Stimulated activated CD8-positive, alpha-beta memory T cell treated with anti-CD3 and anti-CD28 coated beads, Interleukin-15, amount 100 ng/mL, for 4 hours (primary cell): ENCODE measurements around the gene APH1A.
"Not testable (repeated sequence)": the region's sequence is repeated elsewhere in the genome, so short reads cannot be mapped to it uniquely, and the experiment has no call there.

Source experiments
- DNase-seq, 2 donors: peaks; one replicate each; pipeline ENCODE4 v3.0.0-alpha.2; 2020; ENCODE audit warnings: low read depth in 2 of 2

The APH1A gene

DNA sequence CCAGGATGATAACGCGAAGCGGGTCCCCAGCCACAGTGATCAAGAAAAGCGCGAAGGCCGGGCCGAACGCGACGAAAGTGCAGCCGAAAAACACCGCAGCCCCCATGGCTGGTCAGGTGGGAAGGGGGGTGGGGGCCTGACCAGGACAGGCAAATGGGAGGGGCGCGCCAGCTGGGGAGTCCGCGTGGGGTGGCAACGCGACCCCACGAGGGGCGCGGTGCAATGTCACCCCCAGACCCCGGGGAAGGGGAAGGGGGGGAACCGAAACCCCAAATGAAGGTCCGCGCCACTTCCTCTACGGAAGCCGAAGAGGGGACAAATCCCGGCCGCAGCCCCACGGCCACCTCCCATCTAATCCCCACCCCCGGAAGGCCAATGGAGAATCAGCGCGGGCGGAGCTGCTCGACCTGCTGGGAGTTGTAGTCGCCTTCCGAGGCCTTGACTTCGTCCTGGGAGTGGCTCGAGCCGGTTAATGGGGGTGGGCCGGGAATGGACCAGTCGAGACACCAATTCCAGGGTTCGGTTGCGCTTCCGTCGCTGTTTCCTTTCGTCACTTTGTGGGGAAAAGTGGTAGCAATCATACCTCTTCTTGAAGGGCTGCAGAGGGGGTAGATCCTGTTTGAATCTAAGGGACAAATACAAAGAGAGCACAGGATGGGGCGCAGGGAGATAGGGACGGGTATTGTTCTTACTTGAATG lies at the start of gene APH1A:
Gene APH1A, minus strand, starts transcription at position 312 of the 699 bp plus-strand sequence. Its CDS starts 206 bp downstream, at position 106.
- DNase-seq: peak; percentile 81 to 91

DNA sequence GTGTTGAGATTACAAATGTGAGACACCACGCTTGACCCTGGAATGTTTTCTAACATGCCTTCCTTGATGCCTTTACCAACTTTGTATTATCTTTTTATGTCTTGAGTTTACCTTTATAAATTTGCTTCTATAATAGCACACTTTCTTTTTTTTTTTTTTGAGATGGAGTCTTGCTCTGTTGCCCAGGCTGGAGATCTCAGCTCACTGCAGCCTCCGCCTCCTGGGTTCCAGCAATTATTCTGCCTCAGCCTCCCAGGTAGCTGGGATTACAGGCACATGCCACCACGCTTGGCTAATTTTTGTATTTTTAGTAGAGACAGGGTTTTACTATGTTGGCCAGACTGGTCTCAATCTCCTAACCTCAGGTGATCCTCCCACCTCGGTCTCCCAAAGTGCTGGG lies 45.9 kb upstream of the APH1A start:
- DNase-seq: not testable (repeated sequence)

DNA sequence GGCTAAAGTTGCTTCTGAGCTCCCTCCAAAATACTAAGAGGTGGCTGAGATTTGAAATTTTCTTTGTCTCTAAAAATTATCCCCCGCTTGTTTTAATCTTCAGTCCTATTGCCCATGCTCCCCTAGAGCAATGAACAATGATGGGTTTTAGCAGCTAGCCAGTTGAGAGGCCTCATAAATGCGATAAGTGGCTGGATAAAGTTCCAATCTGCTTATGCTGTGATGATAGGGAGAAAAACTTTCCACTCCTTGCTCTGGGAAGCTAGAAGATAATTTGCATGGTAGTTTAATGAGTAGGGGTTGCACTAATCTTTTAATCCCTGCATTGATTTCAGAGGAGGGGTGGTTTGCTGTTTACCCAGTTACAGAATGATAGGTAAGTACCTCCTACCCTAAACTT lies 42.9 kb upstream of the APH1A start:
- DNase-seq: no peak

DNA sequence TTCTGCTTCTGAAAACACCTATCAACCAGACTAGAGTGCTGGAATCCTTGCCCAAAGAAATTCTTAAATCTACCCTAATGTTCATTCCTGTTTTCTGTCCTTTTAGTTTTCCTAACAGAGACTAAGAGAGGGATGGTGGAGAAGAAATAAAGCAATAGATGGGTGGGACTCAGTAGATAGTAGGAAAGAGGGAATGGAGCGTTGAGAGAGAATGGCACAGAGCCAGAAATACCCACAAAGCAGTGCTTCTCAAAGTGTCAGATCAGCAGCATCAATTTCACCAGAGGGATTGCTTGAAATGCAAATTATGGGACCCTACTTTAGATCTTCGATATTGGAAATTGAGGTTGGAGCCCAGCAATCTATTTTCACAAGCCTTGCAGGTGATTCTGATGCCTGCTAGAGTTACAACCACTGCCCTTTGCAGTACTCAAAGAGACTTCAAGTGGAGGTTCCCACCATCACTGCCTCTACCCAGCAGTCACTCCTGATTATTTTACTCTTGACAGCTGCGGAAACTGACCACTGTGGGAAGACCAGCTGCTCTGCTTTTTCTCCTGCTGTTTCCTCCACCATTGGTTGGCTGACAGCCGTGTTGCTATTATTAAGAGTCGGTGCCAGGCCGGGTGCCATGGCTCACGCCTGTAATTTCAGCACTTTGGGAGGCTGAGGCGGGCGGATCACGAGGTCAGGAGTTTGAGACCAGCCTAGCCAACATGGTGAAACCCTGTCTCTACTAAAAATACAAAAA lies 41.1 kb upstream of the APH1A start:
- no peak for DNase-seq

DNA sequence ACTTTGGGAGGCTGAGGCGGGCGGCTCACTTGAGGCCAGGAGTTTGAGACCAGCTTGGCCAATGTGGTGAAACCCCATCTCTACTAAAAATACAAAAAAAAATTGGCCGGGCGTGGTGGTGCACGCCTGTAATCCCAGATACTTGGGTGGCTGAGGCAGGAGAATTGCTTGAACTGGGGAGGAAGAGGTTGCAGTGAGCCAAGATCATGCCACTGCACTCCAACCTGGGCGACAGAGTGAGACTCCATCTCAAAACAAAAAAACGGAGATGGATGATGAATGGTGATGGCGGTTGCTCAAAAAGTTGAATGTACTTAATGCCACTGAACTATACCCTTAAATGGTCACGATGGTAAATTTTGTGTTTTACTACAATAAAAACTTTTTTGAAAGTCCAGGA lies 39.8 kb upstream of the APH1A start:
- DNase-seq: not testable (repeated sequence)

DNA sequence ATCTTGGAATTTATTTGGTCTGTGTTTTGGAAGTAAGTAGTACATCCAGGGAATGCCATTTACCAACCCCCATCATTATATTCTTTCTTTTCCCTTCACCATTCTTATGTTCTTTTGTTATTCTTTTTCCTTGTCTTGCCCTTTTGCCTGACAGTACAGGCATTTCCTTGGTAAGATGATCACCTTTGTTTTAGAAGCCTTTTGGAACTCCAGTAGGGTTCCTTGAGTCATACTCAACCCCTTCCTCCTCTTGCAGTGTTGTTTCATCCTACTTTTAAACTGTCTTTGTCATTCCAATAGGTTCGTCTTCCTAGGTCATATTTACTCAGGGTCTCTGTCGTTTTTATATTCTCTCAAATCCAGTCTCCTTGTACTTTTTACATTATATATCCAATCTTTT lies 34.1 kb upstream of the APH1A start:
- no peak for DNase-seq

DNA sequence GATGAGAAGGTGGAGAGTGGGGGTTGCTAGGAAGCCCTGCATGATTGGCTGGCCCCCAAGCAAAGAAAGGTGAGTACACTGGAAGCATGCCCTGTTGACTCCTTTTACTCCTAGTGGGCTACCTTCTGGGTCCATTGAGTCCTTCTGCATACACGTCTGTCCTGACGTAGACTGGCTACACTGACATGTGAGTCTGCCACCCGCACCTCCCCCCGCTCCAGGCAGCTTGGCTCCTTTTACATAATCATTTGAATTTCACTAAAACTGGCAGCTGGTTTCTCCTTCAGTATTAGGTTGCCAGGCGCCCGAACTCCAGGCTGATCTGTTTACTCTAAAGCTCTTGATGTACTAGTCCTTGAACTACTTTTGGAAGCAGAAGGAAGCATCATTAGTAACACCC lies 33.5 kb upstream of the APH1A start:
- no peak for DNase-seq

DNA sequence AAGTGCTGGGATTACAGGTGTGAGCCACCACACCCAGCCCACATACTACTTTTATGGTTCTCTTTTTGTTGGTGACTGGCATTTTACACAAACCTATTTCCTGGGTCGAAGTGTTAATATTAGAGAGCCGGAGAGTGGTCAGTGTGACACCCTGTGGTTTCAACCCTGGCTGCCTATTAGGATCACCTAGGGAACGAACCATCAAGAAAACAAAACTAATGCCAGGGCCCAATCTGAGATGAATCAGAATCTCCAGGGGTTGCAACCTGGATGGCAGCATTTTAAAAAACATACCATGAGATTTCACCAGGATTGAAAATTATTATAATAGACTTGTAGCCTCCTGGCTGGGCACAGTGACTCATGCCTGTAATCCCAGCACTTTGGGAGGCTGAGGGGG lies 30.9 kb upstream of the APH1A start:
- no peak for DNase-seq

DNA sequence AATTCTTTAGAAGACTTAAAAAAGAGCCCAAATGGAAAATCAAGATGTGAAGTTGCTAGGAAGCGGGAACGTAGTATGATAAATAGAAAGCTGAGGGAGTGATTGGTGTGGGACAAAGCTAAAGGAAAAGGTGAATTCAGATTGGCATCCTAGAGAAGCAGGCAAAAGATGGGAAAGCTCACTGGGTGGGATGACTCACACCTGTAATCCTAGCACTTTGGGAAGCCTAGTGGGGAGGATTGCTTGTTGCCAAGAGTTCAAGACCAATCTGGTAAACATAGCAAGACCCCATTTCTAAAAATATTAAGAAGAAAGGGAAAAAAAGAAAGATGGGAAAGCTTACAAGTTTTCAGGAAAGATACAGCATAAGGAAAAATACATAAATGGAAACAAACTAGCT lies 26.7 kb upstream of the APH1A start:
- no peak for DNase-seq

DNA sequence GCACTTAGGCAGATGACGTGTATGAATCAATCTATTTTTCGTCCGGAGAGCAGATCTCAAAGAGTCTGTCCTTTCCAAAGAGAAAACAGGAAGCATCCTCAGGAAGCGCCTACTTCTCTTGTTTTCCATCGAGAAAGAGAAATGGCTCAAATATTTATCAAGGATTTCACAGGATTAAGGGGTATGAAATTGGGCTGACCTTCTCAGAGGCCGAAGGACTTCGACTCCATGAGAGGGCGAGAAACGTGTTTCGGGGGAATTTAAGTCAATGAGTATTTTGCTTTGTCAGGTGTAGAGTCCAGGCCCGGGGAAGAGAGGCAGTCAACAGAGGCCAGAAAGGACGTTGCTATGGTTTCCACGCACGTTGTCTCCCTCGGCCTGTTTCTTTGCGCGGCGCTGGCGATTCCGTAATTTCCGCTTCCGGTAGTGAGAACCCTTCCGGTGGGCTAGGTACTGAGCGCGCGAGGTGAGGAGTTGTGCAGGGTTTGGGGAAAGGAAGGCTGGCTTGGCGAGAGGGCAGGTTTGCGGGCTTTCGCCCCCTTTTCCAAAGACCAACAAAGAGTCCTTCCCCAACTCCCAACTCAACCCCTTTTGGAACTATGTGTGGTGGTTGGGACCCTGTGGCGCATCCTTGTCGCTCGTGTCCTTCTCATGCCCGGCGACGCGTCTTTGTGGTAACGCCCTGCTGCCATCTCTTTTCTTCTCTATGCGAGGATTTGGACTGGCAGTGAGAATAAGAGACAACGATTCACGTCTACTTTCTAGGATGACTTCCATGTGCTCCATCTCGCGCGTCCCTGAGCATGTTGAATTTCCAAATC lies 24.8 kb upstream of the APH1A start, which contains the start of gene MRPS21:
Gene MRPS21, plus strand, starts transcription at position 429 of the 821 bp plus-strand sequence. CDS start 506 bp downstream, outside the sequence.
- DNase-seq: peak; percentile 70 to 77

DNA sequence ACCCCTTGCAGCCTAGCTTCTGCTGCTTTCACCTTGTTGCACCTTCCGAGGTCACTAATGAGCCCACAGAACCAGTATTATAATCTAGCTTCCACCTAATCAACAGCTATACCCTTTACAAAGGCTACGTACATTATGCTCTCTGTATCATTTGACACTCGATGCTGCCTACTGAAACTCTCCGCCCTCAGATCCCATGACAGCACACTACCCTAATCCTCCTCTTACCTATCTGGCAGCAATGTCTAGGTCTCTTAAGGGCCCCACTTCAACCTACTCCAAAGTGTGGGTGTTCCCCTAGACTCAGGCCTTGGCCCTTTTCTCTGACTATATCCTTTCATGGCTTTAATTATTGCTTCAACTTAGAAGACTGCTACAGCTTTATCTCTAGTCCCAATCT lies 20.0 kb upstream of the APH1A start:
- no peak for DNase-seq

DNA sequence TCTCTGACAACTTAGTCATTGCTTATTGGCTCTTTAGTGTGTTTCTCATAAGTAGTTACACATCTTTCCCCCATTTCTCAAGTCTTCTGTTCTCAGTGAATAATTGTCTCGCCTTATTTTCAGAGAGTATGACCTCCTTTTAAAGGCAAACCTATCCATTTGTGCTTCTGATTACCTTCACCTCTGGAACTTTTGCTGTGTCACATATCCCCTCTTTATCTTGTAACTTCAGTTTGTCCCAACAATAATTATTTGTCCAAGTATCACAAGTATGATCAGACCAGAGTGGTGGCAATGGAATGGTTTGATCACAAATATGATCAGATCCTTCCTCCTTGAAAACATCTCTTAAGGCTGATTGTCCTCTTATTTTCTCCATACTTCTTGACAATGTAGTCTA lies 19.6 kb upstream of the APH1A start:
- no peak for DNase-seq

DNA sequence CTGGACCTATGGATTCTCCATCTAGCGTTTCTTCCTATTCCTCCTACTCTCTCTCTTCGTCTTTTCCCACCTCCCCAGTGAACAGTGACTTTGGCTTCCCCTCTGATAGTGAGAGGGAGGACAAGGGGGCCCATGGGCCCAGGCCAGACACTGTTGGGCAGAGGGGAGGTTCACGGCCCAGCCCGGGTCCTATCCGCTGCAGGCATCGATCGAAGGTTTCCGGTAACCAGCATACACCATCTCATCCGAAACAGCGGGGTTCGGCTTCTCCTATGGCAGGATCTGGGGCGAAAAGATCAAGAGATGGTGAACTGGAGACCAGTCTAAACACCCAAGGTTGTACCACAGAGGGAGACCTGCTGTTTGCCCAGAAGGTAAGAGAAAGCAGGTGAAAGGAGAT lies 14.4 kb upstream of the APH1A start:
- no peak for DNase-seq

DNA sequence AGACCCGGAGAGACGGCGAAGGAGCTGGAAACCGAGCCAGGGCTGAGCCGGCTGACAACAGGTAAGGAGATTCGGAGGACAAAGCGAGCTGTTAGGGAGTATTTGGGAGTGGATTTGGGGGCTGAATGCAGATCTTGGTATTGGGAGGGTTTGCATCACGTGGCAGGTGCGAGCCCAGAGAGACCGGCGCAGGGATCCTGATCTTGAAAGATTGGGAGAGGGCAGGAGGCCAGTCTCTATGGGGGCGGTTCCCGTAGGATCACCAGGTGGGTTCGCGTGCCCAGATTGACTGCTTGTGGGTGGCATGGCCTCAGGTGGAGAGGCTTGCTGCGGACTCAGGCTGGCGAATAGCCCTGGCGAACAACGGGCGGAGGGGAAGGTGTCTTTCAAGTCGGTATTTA lies 13.7 kb upstream of the APH1A start:
- no peak for DNase-seq

DNA sequence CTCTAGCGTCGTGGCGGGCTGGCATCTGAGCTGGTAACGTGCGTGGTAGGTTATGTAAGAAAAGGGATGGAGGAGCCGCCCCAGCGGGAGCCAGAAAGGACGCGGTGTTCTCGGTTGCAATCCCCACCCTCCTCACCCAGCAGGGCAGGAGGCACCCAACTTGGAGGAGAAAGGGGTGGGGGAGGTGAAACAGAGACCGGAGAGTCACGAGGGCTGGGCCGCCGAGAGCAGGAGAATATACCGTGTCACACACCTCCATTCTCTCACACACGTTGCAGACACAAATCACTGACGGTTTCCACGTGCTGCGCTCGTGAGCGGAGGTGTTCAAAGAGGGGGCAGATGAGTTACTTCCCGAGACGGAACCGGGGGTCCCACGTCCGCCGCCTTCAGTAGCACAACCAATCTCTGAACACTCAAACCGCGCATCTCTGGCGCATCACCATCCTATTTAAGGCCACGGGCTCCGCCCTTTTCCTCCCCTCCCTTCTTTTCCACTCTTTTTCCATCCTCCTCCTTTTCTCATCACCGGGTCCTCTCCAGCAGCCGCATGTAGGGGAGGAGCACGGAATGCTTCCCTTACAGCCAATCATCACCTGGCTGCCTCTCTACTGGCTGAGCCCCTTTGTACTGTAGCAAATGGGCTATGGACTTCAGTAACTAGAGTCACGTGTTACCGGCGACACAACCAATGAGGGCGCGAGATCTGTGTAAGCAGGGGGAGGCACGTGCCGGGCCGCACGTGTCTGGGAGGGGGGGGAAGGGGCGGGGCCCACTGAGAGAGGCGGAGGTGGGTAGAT lies 13.1 kb upstream of the APH1A start, which contains the start of gene CIART:
Gene CIART, plus strand, starts transcription at position 797 of the 800 bp plus-strand sequence. CDS start 714 bp downstream, outside the sequence.
- DNase-seq: peak; percentile 59 to 82

DNA sequence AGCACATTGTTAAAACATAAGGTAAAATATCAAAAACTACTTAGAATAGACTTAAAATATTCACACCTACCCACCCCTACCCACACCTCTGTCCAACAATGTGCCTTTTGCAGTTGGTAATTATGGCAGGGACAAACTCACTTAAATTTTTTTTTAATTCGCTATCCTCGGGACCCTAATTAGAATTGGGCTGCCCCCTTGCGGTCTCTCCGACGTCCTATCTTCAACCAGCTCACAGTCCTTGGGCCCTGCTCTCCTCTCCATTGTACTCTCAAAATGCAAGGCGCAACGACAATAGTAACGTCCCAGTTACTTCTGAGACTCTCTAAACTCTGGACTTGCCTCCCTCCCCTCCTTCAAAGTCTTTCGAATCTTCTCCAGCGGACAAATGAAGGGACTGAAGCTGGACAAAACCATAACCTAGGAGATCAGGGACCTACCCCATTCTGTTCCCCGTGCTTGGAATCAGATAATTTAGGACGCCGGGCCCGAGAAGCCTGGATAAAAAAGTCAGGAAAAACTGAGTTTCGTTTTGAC lies 12.5 kb upstream of the APH1A start:
- DNase-seq: peak; percentile 21 to 46

DNA sequence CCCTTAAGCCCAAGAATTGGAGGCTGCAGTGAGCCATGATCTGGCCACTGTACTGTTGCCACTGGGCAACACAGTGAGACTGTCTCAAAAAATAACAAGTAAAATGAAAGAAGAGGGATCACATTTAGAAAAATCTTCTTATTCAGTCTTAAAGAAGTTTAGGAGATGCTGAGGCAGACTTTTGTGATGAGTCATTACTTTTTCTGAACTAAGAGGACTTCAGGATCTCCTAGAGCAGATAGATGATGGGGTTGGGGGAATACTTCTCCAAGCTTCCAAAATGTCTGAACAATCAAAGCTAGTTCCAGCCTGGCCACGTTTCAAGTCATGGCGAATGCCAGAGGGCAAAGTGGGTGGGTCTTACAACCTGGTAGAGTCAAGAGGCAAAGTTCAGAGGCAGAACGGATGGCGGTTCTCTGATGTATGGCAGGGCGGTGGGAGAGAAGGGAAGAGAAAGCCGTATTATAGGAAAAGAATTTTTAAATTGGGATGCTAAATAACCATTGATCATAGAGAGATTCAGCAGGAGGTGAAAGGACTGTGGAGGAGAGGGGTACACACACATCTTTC lies 11.4 kb upstream of the APH1A start:
- no peak for DNase-seq

DNA sequence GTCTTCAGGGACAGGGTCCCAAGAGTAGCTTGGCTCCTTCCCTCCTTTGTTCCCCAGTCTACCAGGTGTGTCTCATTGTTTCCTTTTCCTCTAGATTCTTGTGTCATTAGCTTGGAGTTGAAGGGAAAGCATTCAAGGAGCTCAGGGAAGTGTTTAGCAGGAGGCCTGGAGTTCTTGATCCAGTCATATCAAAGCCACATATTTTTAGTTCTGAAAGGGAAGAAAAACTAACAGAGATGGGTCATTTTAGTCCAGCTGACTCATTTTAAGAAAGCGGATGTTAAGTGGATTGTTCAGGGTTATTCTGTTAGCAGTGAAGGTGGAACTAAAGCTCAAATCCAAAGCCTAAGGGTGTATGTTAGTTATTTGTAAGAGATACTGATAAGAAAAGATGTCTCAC lies 4.5 kb upstream of the APH1A start:
- no peak for DNase-seq

DNA sequence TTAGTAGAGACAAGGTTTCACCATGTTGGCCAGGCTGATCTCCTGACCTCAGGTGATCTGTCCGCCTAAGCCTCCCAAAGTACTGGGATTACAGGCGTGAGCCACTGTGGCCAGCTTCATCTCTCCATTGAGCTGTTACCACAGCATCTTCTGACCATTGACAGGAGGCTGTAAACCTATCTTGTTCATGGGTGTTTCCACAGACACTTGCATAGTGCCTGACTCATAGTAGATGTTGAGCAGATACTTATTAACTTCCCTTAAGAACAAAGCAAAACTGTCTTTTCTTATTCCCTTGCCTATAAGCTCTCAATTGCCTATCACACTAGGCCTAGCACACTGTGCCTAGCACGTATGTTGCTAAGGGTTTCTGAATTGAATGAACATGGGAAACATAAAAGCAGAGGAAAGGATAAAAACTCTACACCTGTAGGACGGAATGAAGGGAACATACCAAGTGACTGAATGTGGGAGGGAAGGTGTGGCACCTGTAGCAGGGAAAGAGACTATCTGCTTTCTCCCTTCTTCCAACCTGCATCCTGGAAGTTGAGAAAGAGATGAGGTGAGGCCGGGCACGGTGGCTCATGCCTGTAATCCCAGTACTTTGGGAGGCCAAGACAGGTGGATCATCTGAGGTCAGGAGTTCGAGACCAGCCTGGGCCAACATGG lies 2.6 kb upstream of the APH1A start:
- no peak for DNase-seq

DNA sequence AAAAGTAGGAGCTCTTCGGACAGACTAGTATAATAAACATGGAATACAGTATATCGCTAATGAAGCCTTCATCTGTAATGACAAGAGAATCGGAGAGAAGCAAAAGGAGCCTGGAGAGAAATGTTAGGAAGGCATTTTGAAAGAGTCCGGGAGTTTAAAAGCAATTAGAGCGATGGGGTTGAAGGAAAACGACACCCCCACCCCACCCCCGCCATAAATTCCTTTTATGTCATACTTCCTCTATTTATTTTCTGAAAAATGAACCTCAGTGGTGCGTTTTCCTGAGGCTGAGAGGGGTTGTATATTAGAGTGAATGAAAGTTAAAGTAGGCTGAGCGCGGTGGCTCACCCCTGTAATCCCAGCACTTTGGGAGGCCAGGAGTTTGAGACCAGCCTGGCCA lies 635 bp upstream of the APH1A start:
- no peak for DNase-seq
